ENCODE data around the gene WNT11.

DNA sequence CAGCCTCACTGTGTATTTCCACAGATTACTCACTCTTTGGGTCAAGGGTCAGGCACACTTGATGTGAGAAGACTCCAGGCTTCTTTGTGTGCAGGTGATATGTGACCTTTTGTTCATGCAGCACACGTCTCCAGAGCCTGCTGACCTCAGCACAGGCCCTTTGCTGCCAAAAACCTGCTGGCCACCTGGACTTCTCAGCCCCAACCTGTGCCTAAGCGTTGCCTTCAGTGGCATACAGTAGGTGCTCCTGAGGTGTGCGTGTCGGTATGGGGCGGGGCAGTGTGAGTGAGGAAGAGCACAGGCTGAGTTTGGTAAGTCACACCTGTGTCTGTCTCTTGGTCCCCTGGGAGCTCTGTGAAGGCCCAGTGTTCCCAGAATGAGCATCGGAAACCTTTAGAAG lies 58.1 kb downstream of the WNT11 start:
- TF ChIP-seq, protein P1, sequence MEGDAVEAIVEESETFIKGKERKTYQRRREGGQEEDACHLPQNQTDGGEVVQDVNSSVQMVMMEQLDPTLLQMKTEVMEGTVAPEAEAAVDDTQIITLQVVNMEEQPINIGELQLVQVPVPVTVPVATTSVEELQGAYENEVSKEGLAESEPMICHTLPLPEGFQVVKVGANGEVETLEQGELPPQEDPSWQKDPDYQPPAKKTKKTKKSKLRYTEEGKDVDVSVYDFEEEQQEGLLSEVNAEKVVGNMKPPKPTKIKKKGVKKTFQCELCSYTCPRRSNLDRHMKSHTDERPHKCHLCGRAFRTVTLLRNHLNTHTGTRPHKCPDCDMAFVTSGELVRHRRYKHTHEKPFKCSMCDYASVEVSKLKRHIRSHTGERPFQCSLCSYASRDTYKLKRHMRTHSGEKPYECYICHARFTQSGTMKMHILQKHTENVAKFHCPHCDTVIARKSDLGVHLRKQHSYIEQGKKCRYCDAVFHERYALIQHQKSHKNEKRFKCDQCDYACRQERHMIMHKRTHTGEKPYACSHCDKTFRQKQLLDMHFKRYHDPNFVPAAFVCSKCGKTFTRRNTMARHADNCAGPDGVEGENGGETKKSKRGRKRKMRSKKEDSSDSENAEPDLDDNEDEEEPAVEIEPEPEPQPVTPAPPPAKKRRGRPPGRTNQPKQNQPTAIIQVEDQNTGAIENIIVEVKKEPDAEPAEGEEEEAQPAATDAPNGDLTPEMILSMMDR (IDR thresholded peaks at IDR 0.05) = no peak
- no peak for TF ChIP-seq POLR2A (IDR thresholded peaks at IDR 0.05)

Measured in adrenal gland (tissue), 5 donors.